HG03469 (cell line): ENCODE data around the gene ABRACL.

Source experiments
- ATAC-seq: cut with Tn5 transposase; IDR thresholded peaks from one replicate; pipeline ENCODE4 v1.9.1; 2021; ENCODE audit warnings: mild to moderate bottlenecking, moderate library complexity, moderate number of reproducible peaks; ENCODE audit not compliant: unreplicated experiment

The ABRACL gene

GRCh38 chr6:139051396-139052060 lies 23.0 kb downstream of the ABRACL start:
- ATAC-seq = no peak

GRCh38 chr6:139053382-139053781 lies 24.8 kb downstream of the ABRACL start:
- no peak for ATAC-seq

- ATAC-seq = no peak
Measured at GRCh38 chr6:139054001-139054400, 25.5 kb downstream of the ABRACL start.

- no peak for ATAC-seq
Measured at GRCh38 chr6:139055709-139056108, 27.2 kb downstream of the ABRACL start.

GRCh38 chr6:139058029-139058428 lies 29.5 kb downstream of the ABRACL start:
- ATAC-seq = no peak

- ATAC-seq = no peak
Measured at GRCh38 chr6:139060332-139060731, 31.8 kb downstream of the ABRACL start.

GRCh38 chr6:139062932-139063646 lies 34.5 kb downstream of the ABRACL start:
- ATAC-seq = no peak

- no peak for ATAC-seq
Measured at GRCh38 chr6:139064981-139065665, 36.6 kb downstream of the ABRACL start.

GRCh38 chr6:139066080-139066479 lies 37.5 kb downstream of the ABRACL start:
- no peak for ATAC-seq

GRCh38 chr6:139068846-139069245 lies 40.3 kb downstream of the ABRACL start:
- ATAC-seq = no peak

- no peak for ATAC-seq
Measured at GRCh38 chr6:139073118-139073517, 44.6 kb downstream of the ABRACL start.

- ATAC-seq = no peak
Measured at GRCh38 chr6:139079018-139079417, 50.5 kb downstream of the ABRACL start.

- no peak for ATAC-seq
Measured at GRCh38 chr6:139080255-139080920, 51.8 kb downstream of the ABRACL start.

GRCh38 chr6:139081471-139081870 lies 52.9 kb downstream of the ABRACL start:
- no peak for ATAC-seq

- ATAC-seq = no peak
Measured at GRCh38 chr6:139082370-139082769, 53.8 kb downstream of the ABRACL start.

- no peak for ATAC-seq
Measured at GRCh38 chr6:139091826-139092225, 63.3 kb downstream of the ABRACL start.
